Measurements from ENCODE around the gene NFATC3.

Gene NFATC3

DNA sequence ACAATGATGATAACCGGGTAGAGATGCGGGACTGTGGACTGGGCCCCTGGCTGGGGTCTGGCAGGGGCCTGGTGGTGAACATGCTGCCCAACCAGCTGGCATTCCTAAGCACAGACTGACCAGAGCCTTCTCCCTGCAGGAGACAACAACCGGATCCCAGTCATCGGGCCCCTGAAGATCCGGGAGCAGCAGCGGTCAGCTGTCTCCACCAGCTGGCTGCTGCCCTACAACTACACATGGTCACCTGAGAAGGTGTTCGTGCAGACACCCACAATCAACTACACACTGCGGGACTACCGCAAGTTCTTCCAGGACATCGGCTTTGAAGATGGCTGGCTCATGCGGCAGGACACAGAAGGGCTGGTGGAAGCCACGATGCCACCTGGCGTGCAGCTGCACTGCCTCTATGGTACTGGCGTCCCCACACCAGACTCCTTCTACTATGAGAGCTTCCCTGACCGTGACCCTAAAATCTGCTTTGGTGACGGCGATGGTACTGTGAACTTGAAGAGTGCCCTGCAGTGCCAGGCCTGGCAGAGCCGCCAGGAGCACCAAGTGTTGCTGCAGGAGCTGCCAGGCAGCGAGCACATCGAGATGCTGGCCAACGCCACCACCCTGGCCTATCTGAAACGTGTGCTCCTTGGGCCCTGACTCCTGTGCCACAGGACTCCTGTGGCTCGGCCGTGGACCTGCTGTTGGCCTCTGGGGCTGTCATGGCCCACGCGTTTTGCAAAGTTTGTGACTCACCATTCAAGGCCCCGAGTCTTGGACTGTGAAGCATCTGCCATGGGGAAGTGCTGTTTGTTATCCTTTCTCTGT is 174.0 kb downstream of the NFATC3 start:
- Histone ChIP-seq H4K91ac (ENCODE audit: low read depth, low read length) (no peak overlapping the region), H3K4me1 (ENCODE audit: control insufficient read depth in 1 of 2, insufficient read depth in 2 of 2, low read length in 2 of 2) (peaks cover 10 to 11% of the 10 kb centered on the region in 2 experiments), H3K36me3 (ENCODE audit: control insufficient read depth in 1 of 2, insufficient read depth in 2 of 2, low read length in 2 of 2) (peaks cover 24 to 30% of the 10 kb centered on the region in 2 experiments), H2AFZ (ENCODE audit: insufficient read depth, low read length, poor library complexity) (no peak overlapping the region), H4K12ac (ENCODE audit: low read depth, low read length) (no peak overlapping the region), H3K9me3 (ENCODE audit: insufficient read depth, low read depth, low read length) (no peaks in the 10 kb centered on the region), H3K23ac (ENCODE audit: low read length) (no peak overlapping the region), H3K27ac (ENCODE audit: low read depth, low read length) (no peak overlapping the region), H2BK12ac (ENCODE audit: low read length) (no peak overlapping the region), H3K4me3 (ENCODE audit: low read depth, low read length) (no peak overlapping the region), H3K9ac (ENCODE audit: low read length) (no peak overlapping the region), H3K79me2 (ENCODE audit: control insufficient read depth, insufficient read depth, low read length, poor library complexity) (peaks cover 6% of the 10 kb centered on the region), H2AK5ac (ENCODE audit: low read length) (no peak overlapping the region), H3K14ac (ENCODE audit: low read length) (no peak overlapping the region), H2BK5ac (ENCODE audit: low read depth, low read length, poor library complexity) (no peak overlapping the region), H3K27me3 (ENCODE audit: insufficient read depth, low read length) (no peaks in the 10 kb centered on the region), H3K18ac (ENCODE audit: low read length) (no peak overlapping the region), H4K8ac (ENCODE audit: low read depth, low read length) (no peak overlapping the region), H3K4ac (ENCODE audit: low read depth, low read length) (no peak overlapping the region), H3K79me1 (ENCODE audit: low read length) (peaks cover 7% of the 10 kb centered on the region), H3K4me2 (ENCODE audit: low read length) (no peak overlapping the region), H2BK120ac (ENCODE audit: insufficient read depth, low read length, poor library complexity) (no peak overlapping the region)
- DNase-seq: no peak
- no CpG with 5 or more reads among the region's 27 CpGs for WGBS (ENCODE audit: extremely low coverage, insufficient coverage, insufficient read length)

DNA sequence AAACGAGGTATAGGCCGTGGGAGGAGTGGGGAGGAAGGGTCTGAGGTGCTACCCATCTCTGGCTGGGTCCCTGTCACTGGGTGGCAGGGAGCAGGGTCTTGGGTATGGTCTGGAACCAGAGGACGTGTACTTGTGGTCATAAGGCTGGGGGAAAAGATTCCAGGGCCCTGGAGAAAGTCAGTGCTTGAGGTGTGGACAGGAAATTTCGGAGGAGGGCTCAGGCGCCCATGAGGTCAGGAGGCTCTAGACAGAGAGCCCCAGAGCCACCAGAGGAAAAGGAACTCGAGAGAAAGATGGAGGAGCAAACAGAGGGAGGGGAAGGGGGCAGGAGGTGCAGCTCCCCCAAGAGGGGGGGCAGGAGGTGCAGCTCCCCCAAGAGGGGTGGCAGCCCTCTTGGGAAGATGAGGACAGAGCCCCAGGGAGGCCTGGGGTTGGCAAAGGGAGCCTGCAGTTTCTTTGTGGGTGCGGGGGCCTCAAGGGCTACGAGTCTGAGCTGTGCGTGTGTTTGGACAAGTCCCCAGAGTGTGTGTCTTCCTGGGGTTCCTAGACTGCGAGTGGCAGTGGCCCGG is 178.5 kb downstream of the NFATC3 start:
- Histone ChIP-seq H2BK12ac (ENCODE audit: low read length) (peak overlapping the region; percentile 71), H3K27ac (ENCODE audit: low read depth, low read length) (peak overlapping the region; percentile 99), H3K4me3 (ENCODE audit: low read depth, low read length) (peak overlapping the region; percentile 91), H4K91ac (ENCODE audit: low read depth, low read length) (peak overlapping the region; percentile 96), H2AK5ac (ENCODE audit: low read length) (peak overlapping the region; percentile 92), H2BK5ac (ENCODE audit: low read depth, low read length, poor library complexity) (peak overlapping the region; percentile 98), H2BK120ac (ENCODE audit: insufficient read depth, low read length, poor library complexity) (peak overlapping the region; percentile 98), H3K9me3 (ENCODE audit: insufficient read depth, low read depth, low read length) (no peaks in the 10 kb centered on the region), H3K23ac (ENCODE audit: low read length) (no peak overlapping the region), H3K79me2 (ENCODE audit: control insufficient read depth, insufficient read depth, low read length, poor library complexity) (peaks cover 15% of the 10 kb centered on the region), H3K9ac (ENCODE audit: low read length) (peak overlapping the region; percentile 82), H3K14ac (ENCODE audit: low read length) (peak overlapping the region; percentile 94), H4K8ac (ENCODE audit: low read depth, low read length) (peak overlapping the region; percentile 96), H3K4me1 (ENCODE audit: control insufficient read depth in 1 of 2, insufficient read depth in 2 of 2, low read length in 2 of 2) (peaks cover 4 to 15% of the 10 kb centered on the region in 2 experiments), H3K4me2 (ENCODE audit: low read length) (peak overlapping the region; percentile 93), H3K36me3 (ENCODE audit: control insufficient read depth in 1 of 2, insufficient read depth in 2 of 2, low read length in 2 of 2) (peaks cover 14 to 15% of the 10 kb centered on the region in 2 experiments), H2AFZ (ENCODE audit: insufficient read depth, low read length, poor library complexity) (peak overlapping the region; percentile 98), H3K79me1 (ENCODE audit: low read length) (peaks cover 19% of the 10 kb centered on the region), H3K27me3 (ENCODE audit: insufficient read depth, low read length) (no peaks in the 10 kb centered on the region), H3K18ac (ENCODE audit: low read length) (peak overlapping the region; percentile 100), H4K12ac (ENCODE audit: low read depth, low read length) (peak overlapping the region; percentile 99), H3K4ac (ENCODE audit: low read depth, low read length) (peak overlapping the region; percentile 97)
- no peak for DNase-seq
- WGBS (ENCODE audit: extremely low coverage, insufficient coverage, insufficient read length): no CpG with 5 or more reads among the region's 11 CpGs

DNA sequence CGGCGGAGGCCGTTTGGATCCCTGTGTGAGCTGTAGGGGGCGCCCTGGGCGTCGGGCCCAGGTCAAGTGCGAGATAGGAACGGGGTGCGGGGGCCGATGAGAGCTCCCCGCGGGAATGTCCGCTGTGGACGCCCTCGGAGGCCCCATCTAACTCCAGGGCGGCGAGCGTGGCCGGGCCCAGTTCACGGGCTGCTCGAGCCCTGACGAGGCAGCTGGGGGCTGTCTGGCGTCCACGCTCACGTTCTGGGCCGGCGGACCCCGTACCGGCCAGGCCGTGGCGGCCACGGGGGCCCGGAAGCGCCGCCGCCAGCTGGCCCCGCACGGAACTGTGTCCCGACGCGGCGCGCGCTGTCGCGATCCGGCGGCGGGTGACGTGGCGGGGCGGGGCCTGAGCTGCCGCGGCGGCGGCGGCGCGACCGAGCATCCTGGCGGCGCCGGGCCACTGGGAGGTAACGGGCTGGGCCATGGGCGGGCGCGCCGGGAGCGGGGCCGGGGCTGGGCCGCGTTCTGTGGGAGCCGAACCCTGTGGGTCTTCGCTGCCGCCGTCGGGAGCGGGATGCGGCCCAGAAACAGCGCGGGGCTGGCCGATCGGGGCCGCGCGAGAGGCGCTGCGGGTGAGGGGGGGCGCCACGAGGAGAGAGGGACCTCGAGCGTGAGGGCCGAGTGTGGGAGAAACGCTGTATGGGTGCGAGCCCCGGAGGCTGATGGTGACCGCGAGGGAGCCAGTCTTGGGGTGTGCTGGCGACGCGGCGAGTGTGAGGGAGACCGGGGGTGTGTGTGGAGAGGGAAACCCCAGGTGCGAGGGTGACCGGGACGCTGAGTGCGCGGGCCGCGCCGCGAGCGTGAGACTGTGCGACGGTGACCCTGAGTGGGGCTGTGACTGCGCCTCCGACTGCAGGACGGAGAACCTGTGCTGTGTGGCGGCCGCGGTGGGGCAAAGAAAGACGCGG is 179.2 kb downstream of the NFATC3 start, which contains the start of gene SLC7A6:
SLC7A6 (plus strand) TSS at position 399 of the 950 bp plus-strand sequence. CDS start 10,201 bp downstream, outside the sequence.
- peak within 1 kb of the TSS; percentile 100 for H3K18ac ChIP-seq (ENCODE audit: low read length)
- H2BK120ac ChIP-seq (ENCODE audit: insufficient read depth, low read length, poor library complexity): peak within 1 kb of the TSS; percentile 100
- peak within 1 kb of the TSS; percentile 99 for H4K12ac ChIP-seq (ENCODE audit: low read depth, low read length)
- H3K4ac ChIP-seq (ENCODE audit: low read depth, low read length): peak within 1 kb of the TSS; percentile 97
- peaks cover 19% of the 10 kb centered on the region for H3K79me1 ChIP-seq (ENCODE audit: low read length)
- H3K14ac ChIP-seq (ENCODE audit: low read length): peak within 1 kb of the TSS; percentile 94
- H3K9ac ChIP-seq (ENCODE audit: low read length): peak within 1 kb of the TSS; percentile 96
- H3K27me3 ChIP-seq (ENCODE audit: insufficient read depth, low read length): no peaks in the 10 kb centered on the region
- peak within 1 kb of the TSS; percentile 83 for H2BK12ac ChIP-seq (ENCODE audit: low read length)
- no peaks in the 10 kb centered on the region for H3K9me3 ChIP-seq (ENCODE audit: insufficient read depth, low read depth, low read length)
- peak; percentile 64 to 81 for DNase-seq
- peak within 1 kb of the TSS; percentile 98 for H2BK5ac ChIP-seq (ENCODE audit: low read depth, low read length, poor library complexity)
- peaks cover 4 to 15% of the 10 kb centered on the region in 2 experiments for H3K4me1 ChIP-seq (ENCODE audit: control insufficient read depth in 1 of 2, insufficient read depth in 2 of 2, low read length in 2 of 2)
- peak within 1 kb of the TSS; percentile 83 for H3K23ac ChIP-seq (ENCODE audit: low read length)
- peak within 1 kb of the TSS; percentile 96 for H4K8ac ChIP-seq (ENCODE audit: low read depth, low read length)
- H3K36me3 ChIP-seq (ENCODE audit: control insufficient read depth in 1 of 2, insufficient read depth in 2 of 2, low read length in 2 of 2): peaks cover 10 to 11% of the 10 kb centered on the region in 2 experiments
- peak within 1 kb of the TSS; percentile 92 for H2AK5ac ChIP-seq (ENCODE audit: low read length)
- peak within 1 kb of the TSS; percentile 98 for H2AFZ ChIP-seq (ENCODE audit: insufficient read depth, low read length, poor library complexity)
- peak within 1 kb of the TSS; percentile 96 for H4K91ac ChIP-seq (ENCODE audit: low read depth, low read length)
- peak within 1 kb of the TSS; percentile 91 for H3K4me3 ChIP-seq (ENCODE audit: low read depth, low read length)
- H3K4me2 ChIP-seq (ENCODE audit: low read length): peak within 1 kb of the TSS; percentile 93
- WGBS (ENCODE audit: extremely low coverage, insufficient coverage, insufficient read length): no CpG with 5 or more reads among the region's 123 CpGs
- H3K27ac ChIP-seq (ENCODE audit: low read depth, low read length): peak within 1 kb of the TSS; percentile 99
- peaks cover 15% of the 10 kb centered on the region for H3K79me2 ChIP-seq (ENCODE audit: control insufficient read depth, insufficient read depth, low read length, poor library complexity)
